Measurements from ENCODE around the gene ASCC1.

GRCh38 chr10:72085166-72085565 lies 130.9 kb downstream of the ASCC1 start:
- TF ChIP-seq POLR2A (IDR thresholded peaks at IDR 0.05; ENCODE audit: low read depth, low read length) (no peak), POLR2AphosphoS5 (IDR thresholded peaks at IDR 0.05; ENCODE audit: low read depth, low read length) (no peak), TAF1 (IDR thresholded peaks at IDR 0.05; ENCODE audit: low read depth, low read length) (no peak)

Data from GM12891 (cell line).